Cerebellar nuclear complex (tissue), 1 donor: ENCODE results near the gene MAGEB18.

Source experiments
- DNase-seq, 2 experiments: peaks; one replicate each; lab custom pipeline; 2025; lab: John Stamatoyannopoulos, UW

Gene MAGEB18

DNA sequence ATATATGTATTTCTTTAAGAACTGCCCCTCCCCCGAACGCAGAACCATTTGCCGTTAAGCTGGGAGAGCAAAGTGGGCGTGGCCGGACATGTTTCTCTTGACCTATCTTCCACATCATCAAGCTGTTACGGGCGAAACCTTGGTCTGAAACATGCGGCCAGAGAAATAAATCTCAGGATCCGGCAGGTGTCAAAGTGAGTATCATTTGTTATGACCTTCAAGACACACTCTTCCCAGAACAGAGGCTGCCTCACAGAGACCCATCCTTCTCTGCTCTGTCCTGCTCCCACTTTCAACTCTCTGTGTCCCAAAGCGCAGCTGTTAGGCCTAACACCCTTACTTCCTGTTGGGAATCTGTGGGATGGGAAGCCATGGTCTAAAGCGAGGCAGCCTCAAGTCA, at the start of gene MAGEB18:
Gene MAGEB18 (plus strand): TSS at position 70 of the 400 bp plus-strand sequence. CDS start 643 bp downstream, outside the sequence.
- no peak for DNase-seq

DNA sequence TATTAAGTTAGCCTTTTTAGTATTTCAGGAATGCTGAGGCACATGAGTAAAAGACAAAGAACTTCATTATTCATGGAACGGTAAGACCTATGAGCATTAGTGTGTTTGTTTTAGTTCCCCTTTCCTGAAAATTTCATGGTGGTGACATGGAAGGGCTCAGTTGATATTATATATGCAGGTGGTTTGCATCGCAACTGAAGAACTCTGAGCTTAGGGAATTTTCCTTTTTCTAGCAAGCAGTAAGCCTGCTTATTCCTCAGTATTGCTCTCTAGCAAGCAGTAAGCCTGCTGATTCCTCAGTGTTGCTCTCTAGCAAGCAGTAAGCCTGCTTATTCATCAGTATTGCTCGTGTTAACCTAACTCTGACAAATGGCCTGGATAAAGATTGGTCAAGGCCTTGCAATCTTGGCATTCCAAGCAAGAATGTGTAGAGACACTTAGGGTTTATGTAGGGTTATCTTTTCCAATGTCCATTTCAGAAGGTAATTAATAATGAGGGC, 37.7 kb upstream of the MAGEB18 start:
- no peak for DNase-seq

DNA sequence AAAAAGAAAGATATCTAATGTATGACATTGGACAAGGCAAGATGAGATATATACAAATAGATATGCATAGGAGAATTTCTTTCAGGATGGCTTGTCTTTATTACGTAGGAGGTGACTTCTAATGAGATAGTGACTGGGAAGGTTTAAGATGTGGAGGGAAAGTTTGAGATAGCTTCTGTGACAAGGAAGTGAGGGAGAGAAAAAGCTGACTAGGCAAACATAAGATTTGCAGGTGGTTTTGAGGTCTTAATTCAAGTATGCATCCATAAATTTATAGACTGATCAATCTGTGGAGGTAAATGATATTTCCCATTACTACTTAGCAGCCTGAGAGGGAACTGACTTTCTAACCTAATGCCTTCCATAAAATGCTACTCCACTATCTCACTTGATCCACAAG, 29.0 kb upstream of the MAGEB18 start:
- DNase-seq, result no peak

DNA sequence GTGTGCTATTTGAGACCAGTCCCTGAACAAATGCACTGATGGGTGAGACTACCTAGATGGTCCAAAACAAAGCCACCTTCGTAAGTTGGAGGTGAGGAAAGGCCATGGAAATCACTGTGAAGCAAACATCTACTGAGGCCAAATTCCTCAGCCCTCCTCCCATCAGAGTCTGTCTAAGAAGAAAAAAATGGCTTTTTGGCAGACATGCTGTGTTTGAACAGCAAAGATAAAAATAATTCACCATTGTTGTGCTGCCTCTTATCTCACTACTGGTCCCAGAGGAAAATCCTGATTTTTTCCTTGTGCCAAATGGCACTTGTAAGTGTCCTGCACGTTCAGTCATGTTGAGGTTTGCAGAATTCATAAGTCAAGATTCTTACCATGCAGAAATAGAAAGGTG, 7.9 kb downstream of the MAGEB18 start:
- no peak for DNase-seq

DNA sequence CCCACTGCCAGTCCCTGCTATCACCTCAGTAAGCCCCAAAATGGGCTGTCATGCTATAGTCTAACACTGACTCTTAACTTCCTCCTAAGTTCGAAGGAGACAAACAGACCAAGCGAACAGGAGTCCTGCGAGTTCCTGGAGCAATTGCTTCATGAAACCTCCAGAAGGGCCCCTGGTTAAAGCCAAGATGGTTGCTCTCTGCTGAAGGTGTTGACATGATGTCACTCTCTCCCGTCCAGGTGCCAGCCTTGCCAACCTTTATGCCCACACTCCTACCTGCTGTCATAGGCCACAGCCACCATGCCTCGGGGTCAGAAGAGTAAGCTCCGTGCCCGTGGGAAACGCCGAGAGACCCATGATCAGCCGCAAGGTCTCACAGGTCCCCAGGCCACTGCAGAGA, 22.2 kb downstream of the MAGEB18 start, which contains the start of gene MAGEB6B:
Gene MAGEB6B (plus strand): TSS at position 301 of the 400 bp plus-strand sequence. CDS start 0 bp downstream, at position 301.
- DNase-seq, result no peak
